ENCODE results near the gene NTRK2.

The NTRK2 gene

GRCh38 chr9:84974855-84975254 lies 305.3 kb downstream of the NTRK2 start:
- DNase-seq (ENCODE audit: low spot score) = no peak

- no peak for DNase-seq (ENCODE audit: low spot score)
Measured at GRCh38 chr9:84975926-84976325, 306.4 kb downstream of the NTRK2 start.

GRCh38 chr9:84978661-84979060 lies 309.1 kb downstream of the NTRK2 start:
- no peak for DNase-seq (ENCODE audit: low spot score)

- no peak for DNase-seq (ENCODE audit: low spot score)
Measured at GRCh38 chr9:84983749-84984148, 314.2 kb downstream of the NTRK2 start.

- no peak for DNase-seq (ENCODE audit: low spot score)
Measured at GRCh38 chr9:84988621-84989020, 319.1 kb downstream of the NTRK2 start.

GRCh38 chr9:84990416-84990815 lies 320.9 kb downstream of the NTRK2 start:
- no peak for DNase-seq (ENCODE audit: low spot score)

GRCh38 chr9:84990850-84991513 lies 321.5 kb downstream of the NTRK2 start:
- no peak for DNase-seq (ENCODE audit: low spot score)

GRCh38 chr9:84991514-84991870 lies 322.0 kb downstream of the NTRK2 start:
- no peak for DNase-seq (ENCODE audit: low spot score)

GRCh38 chr9:84992381-84992780 lies 322.9 kb downstream of the NTRK2 start:
- no peak for DNase-seq (ENCODE audit: low spot score)

- DNase-seq (ENCODE audit: low spot score) = no peak
Measured at GRCh38 chr9:84993105-84993504, 323.6 kb downstream of the NTRK2 start.

- no peak for DNase-seq (ENCODE audit: low spot score)
Measured at GRCh38 chr9:84996029-84996428, 326.5 kb downstream of the NTRK2 start.

- no peak for DNase-seq (ENCODE audit: low spot score)
Measured at GRCh38 chr9:84996716-84997115, 327.2 kb downstream of the NTRK2 start.

- DNase-seq (ENCODE audit: low spot score) = no peak
Measured at GRCh38 chr9:84997472-84997871, 327.9 kb downstream of the NTRK2 start.

GRCh38 chr9:84998639-84999038 lies 329.1 kb downstream of the NTRK2 start:
- DNase-seq (ENCODE audit: low spot score) = no peak

- no peak for DNase-seq (ENCODE audit: low spot score)
Measured at GRCh38 chr9:84999788-85000187, 330.3 kb downstream of the NTRK2 start.

- no peak for DNase-seq (ENCODE audit: low spot score)
Measured at GRCh38 chr9:85001925-85002324, 332.4 kb downstream of the NTRK2 start.

GRCh38 chr9:85004818-85005413 lies 335.4 kb downstream of the NTRK2 start:
- DNase-seq (ENCODE audit: low spot score) = no peak

GRCh38 chr9:85007748-85008147 lies 338.2 kb downstream of the NTRK2 start:
- no peak for DNase-seq (ENCODE audit: low spot score)

- DNase-seq (ENCODE audit: low spot score) = no peak
Measured at GRCh38 chr9:85008215-85008614, 338.7 kb downstream of the NTRK2 start.

- no peak for DNase-seq (ENCODE audit: low spot score)
Measured at GRCh38 chr9:85009251-85009650, 339.7 kb downstream of the NTRK2 start.

GRCh38 chr9:85013703-85014102 lies 344.2 kb downstream of the NTRK2 start:
- DNase-seq (ENCODE audit: low spot score) = no peak

- no peak for DNase-seq (ENCODE audit: low spot score)
Measured at GRCh38 chr9:85014292-85014691, 344.8 kb downstream of the NTRK2 start.

- DNase-seq (ENCODE audit: low spot score) = no peak
Measured at GRCh38 chr9:85016384-85017006, 347.0 kb downstream of the NTRK2 start.

- DNase-seq (ENCODE audit: low spot score) = no peak
Measured at GRCh38 chr9:85020791-85021190, 351.3 kb downstream of the NTRK2 start.

Data from D341Med (cell line).